SJSA1 (cell line): ENCODE measurements around the gene NKIRAS2. TPM values are rescaled to one million over a fixed set of nuclear protein-coding genes. Genes with fewer than 3 reads are reported as not detected.

Experiments
- DNase-seq, 2 experiments: peaks; one replicate each; pipeline ENCODE4 v3.0.0-alpha.2; 2015 to 2020; ENCODE audit warnings: low spot score in 2 of 2, low read depth in 1 of 2
- H3K27ac ChIP-seq: fragments of 250-450 bp; sonication (Bioruptor Pico); 2 replicates; pipeline ENCODE4 v1.5.1; 2020; ENCODE audit warnings: mild to moderate bottlenecking, moderate library complexity
- H3K27me3 ChIP-seq: fragments of 250-450 bp; sonication (Bioruptor Pico); replicated peaks from 2 replicates; pipeline ENCODE4 v1.5.1; 2020; ENCODE audit warnings: mild to moderate bottlenecking, moderate library complexity
- H3K36me3 ChIP-seq: fragments of 250-450 bp; sonication (Bioruptor Pico); 2 replicates; pipeline ENCODE4 v1.5.1; 2020; ENCODE audit warnings: mild to moderate bottlenecking
- H3K4me1 ChIP-seq: fragments of 250-450 bp; sonication (Bioruptor Pico); replicated peaks from 2 replicates; pipeline ENCODE4 v1.6.1; 2021; ENCODE audit warnings: mild to moderate bottlenecking
- H3K4me3 ChIP-seq: fragments of 250-450 bp; sonication (Bioruptor Pico); 2 replicates; pipeline ENCODE4 v1.5.1; 2020; ENCODE audit warnings: mild to moderate bottlenecking
- H3K9me3 ChIP-seq: fragments of 250-450 bp; sonication (Bioruptor Pico); replicated peaks from 2 replicates; pipeline ENCODE4 v1.5.1; 2020; ENCODE audit warnings: mild to moderate bottlenecking
- total RNA-seq: library from RNA; depleted of rRNA; stranded (reverse); fragments of >200 nt; shearing (Covaris generic); gene quantifications from 2 replicates; pipeline ENCODE4 v1.2.3, GENCODE V29; 2014; rRNA removed

NKIRAS2 gene
- total RNA-seq: 50.2 and 63.1 TPM in 2 replicates

DNA sequence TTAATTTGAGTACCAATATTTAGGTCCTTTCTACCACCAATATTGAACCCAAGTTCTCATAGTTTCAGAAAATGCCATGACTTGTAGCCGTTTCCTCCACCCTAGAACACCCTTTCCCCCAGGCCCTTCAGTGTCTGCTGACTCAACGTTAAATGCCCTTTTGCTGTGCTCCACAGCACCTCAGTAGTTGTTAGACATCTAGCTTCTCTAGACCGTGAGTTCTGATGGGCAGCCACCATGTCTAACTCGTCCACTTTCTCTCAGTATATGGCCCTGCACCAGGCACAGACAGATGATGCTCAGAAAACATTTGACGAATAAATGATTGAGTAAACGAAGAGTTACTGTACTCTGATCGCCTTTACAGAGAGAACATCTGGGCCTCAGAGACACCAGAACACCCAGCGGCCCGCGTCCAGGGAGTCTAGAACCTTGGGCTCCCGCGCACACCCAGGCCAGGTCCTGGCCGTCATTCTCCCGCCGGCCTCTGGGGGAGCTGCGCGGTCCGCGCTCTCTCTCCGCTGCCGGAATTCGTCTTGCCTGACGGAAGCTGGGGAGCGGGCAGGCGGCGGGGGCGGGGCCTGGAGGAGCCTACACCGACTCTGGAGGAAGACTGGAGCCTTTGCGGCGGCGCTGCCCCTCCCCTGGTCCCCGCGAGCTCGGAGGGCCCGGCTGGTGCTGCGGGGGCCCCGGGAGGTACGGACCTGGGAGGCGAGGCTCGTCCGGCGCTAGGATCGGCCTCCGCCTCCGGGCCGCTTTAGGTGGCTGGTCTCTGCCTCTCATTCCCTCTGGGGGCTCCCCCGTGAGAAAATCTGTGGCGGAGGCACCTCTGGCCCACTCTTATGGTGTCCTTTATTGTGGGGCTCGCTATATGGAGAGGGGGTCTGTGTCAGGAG, at the start of gene NKIRAS2:
NKIRAS2 (plus strand) TSS at position 582 of the 896 bp plus-strand sequence. CDS start 1,488 bp downstream, outside the sequence.
- peak within 1 kb of the TSS; percentile 36 for H3K27ac ChIP-seq
- peak within 1 kb of the TSS; percentile 66 for H3K4me3 ChIP-seq
- H3K9me3 ChIP-seq: no peaks in the 10 kb centered on the region
- H3K4me1 ChIP-seq: peaks cover 31% of the 10 kb centered on the region
- peak; percentile 86 to 95 for DNase-seq
- H3K36me3 ChIP-seq: peaks cover 46% of the 10 kb centered on the region
- no peaks in the 10 kb centered on the region for H3K27me3 ChIP-seq

- no peaks in the 10 kb centered on the region for H3K9me3 ChIP-seq
- H3K27me3 ChIP-seq: no peaks in the 10 kb centered on the region
- no peak for DNase-seq
- peaks cover 7% of the 10 kb centered on the region for H3K4me1 ChIP-seq
- peaks cover 83% of the 10 kb centered on the region for H3K36me3 ChIP-seq
- H3K27ac ChIP-seq: no peak overlapping the region
- no peak overlapping the region for H3K4me3 ChIP-seq
Measured at GRCh38 chr17:41970901-41971331, 49.0 kb upstream of the NKIRAS2 start.

- Histone ChIP-seq H3K36me3 (peaks cover 90% of the 10 kb centered on the region), H3K4me3 (no peak overlapping the region)
Measured at GRCh38 chr17:41971721-41972523, 48.0 kb upstream of the NKIRAS2 start.

DNA sequence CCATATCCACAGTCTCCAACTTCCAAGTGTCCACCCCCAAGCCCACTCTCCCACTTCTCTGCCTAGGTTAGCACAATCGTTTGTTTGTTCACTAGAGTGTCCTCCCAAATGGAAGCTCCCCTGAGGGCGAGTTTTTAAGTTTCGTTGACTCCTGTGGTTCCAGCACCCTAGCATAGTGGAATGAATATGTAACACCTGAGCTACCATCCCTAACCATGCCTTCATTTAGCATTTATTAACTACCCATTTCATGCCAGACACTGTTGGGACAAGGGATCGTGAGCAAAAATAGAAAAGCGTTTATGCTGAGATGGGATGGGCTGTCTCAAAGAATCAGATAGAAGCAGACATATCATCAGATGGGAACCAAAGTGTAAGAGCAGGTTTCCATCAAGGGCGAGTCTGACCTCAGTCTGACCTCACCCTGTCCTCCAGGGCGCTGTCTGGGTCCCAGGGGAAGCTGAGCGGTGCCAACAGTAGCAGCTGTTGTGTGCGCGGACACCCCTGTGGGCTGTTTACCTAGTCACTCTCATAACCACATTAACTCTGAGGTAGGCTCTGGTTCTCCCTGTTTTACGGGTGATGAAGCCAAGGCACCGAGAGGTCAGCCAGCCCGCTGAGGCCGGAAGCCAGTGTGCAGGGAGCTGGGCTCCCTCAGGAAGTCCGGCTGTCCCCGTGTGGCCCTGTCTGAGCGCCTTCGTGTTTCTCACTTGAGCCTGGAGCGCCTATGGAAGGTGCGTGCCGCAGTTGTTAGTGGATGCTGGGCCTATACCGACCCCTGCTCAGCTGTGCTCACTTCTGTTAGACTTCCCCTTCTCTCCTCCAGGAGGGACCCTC, 47.1 kb upstream of the NKIRAS2 start:
- Histone ChIP-seq H3K27me3 (no peaks in the 10 kb centered on the region), H3K4me1 (peaks cover 1% of the 10 kb centered on the region), H3K36me3 (peaks cover 94% of the 10 kb centered on the region), H3K27ac (no peak overlapping the region), H3K4me3 (no peak overlapping the region), H3K9me3 (no peaks in the 10 kb centered on the region)
- no peak for DNase-seq

More at GRCh38 chr17:41971721-41972523, 48.0 kb upstream of the NKIRAS2 start:
- Histone ChIP-seq H3K27ac (no peak overlapping the region), H3K27me3 (no peaks in the 10 kb centered on the region), H3K9me3 (no peaks in the 10 kb centered on the region), H3K4me1 (peaks cover 6% of the 10 kb centered on the region)
- DNase-seq: no peak

DNA sequence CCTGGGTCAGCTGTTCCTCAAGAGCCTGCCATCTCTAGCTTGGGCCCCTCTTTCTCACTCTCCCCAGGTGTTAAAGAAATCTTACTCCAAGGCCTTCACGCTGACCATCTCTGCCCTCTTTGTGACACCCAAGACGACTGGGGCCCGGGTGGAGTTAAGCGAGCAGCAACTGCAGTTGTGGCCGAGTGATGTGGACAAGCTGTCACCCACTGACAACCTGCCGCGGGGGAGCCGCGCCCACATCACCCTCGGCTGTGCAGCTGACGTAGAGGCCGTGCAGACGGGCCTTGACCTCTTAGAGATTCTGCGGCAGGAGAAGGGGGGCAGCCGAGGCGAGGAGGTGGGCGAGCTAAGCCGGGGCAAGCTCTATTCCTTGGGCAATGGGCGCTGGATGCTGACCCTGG, 46.5 kb upstream of the NKIRAS2 start:
- Histone ChIP-seq H3K27ac (no peak overlapping the region), H3K36me3 (peaks cover 94% of the 10 kb centered on the region), H3K4me3 (no peak overlapping the region), H3K27me3 (no peaks in the 10 kb centered on the region), H3K9me3 (no peaks in the 10 kb centered on the region), H3K4me1 (no peaks in the 10 kb centered on the region)
- no peak for DNase-seq

DNA sequence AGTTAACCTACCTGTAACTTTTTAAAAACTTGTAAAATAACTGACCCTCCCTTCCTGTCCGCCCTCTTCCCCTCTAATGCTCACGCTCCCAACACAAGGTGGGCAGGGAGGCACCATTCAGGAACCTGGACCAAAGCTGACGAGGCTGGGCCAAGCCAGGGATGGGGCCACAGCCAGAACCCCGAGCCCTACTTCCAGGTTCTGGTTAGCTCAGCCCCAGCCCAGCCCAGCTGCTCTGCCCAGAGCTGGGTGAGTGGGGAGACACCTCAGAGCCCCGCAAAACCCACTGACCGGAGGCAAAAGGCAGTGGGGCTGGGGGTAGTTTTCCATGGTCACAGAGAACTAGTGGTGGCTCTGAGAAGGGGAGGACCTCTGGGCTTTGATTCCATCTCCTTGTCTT, 45.9 kb upstream of the NKIRAS2 start:
- Histone ChIP-seq H3K36me3 (peaks cover 92% of the 10 kb centered on the region), H3K4me1 (no peaks in the 10 kb centered on the region)

GRCh38 chr17:41974658-41975057, 45.2 kb upstream of the NKIRAS2 start:
- Histone ChIP-seq H3K27ac (no peak overlapping the region), H3K27me3 (no peaks in the 10 kb centered on the region), H3K36me3 (peaks cover 91% of the 10 kb centered on the region), H3K9me3 (no peaks in the 10 kb centered on the region), H3K4me1 (no peaks in the 10 kb centered on the region), H3K4me3 (no peak overlapping the region)
- no peak for DNase-seq

More for the DNA sequence above, 45.9 kb upstream of the NKIRAS2 start:
- H3K27ac ChIP-seq: no peak overlapping the region
- H3K9me3 ChIP-seq: no peaks in the 10 kb centered on the region
- H3K27me3 ChIP-seq: no peaks in the 10 kb centered on the region
- no peak overlapping the region for H3K4me3 ChIP-seq
- no peak for DNase-seq

- H3K36me3 ChIP-seq: peaks cover 95% of the 10 kb centered on the region
- DNase-seq: no peak
Measured at GRCh38 chr17:41975099-41976083, 44.5 kb upstream of the NKIRAS2 start.

DNA sequence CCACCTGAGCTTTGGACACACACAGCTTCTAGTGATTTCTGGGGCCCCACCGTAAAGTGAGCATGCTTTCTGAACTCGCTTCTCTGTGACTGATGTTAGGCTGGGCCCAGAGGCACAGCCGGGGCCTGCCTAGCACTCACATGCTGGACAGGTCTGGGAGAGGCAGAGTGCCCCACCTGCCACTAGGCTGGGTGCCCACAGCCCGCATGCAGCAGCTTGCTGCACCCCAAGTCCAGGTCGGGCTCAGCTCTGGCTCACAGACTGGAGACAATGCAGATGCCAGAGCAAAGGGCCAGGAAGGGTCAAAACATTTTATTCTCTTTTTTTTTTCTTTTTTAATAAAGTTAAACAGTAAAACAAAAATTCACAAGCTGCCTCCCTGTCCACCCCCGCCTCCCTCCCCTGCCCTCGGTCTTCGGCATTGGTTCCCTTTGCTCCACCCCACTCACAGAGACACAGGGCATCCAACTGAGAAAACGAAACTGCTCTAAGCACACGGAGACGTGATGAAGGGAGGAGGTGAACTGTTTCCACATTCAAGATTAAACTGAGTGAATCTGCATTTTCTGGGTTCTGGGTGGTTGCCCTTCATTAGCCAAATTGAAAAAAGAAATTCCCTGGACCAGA, 43.6 kb upstream of the NKIRAS2 start:
- no peaks in the 10 kb centered on the region for H3K4me1 ChIP-seq
- no peaks in the 10 kb centered on the region for H3K27me3 ChIP-seq
- peaks cover 95% of the 10 kb centered on the region for H3K36me3 ChIP-seq
- no peaks in the 10 kb centered on the region for H3K9me3 ChIP-seq
- H3K4me3 ChIP-seq: no peak overlapping the region
- DNase-seq: no peak
- no peak overlapping the region for H3K27ac ChIP-seq

More at GRCh38 chr17:41975099-41976083, 44.5 kb upstream of the NKIRAS2 start:
- Histone ChIP-seq H3K27ac (no peak overlapping the region), H3K9me3 (no peaks in the 10 kb centered on the region), H3K27me3 (no peaks in the 10 kb centered on the region), H3K4me3 (no peak overlapping the region), H3K4me1 (no peaks in the 10 kb centered on the region)

- DNase-seq: no peak
- Histone ChIP-seq H3K9me3 (no peaks in the 10 kb centered on the region), H3K4me1 (no peaks in the 10 kb centered on the region), H3K27ac (no peak overlapping the region), H3K36me3 (peaks cover 94% of the 10 kb centered on the region), H3K27me3 (no peaks in the 10 kb centered on the region), H3K4me3 (no peak overlapping the region)
Measured at GRCh38 chr17:41977991-41978390, 41.9 kb upstream of the NKIRAS2 start.

DNA sequence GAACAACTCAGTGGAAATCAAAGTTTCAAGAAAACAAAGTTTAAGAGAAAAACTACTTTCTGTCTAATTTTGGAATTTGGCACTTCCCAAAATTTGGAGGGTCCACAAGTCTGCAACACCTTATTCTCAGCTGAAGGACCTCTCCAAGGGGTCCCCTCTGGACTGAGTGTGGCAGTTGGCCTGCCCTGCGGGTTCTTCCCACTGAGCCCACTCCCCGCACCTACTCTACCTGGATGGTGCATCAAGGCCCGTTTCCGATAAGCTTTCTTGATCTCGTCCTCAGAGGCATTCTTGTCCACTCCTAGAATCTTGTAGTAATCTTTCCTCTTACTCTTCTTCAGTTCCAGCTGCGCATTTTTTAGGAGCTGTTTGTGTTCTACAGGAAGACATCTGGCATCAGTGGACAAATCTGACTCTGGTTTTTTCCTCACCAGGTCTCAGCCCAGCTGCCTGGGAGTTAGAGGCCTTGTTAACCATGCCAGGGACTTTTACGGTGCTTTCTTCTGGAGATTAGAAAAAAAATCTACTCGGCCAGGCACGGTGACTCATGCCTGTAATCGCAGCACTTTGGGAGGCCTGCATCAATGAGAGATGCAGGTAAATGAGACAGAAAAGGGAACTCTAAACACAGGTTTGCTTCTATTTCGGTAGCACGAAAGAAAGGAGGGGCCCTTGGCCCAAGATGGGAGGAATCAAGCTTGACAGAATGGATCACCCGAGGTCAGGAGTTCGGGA, 37.7 kb upstream of the NKIRAS2 start:
- Histone ChIP-seq H3K4me3 (no peak overlapping the region), H3K27me3 (no peaks in the 10 kb centered on the region), H3K36me3 (peaks cover 84% of the 10 kb centered on the region), H3K4me1 (no peaks in the 10 kb centered on the region), H3K9me3 (no peaks in the 10 kb centered on the region), H3K27ac (no peak overlapping the region)
- no peak for DNase-seq
